HepG2 (cell line): ENCODE measurements around the gene CFAP97. TPM values are rescaled to one million over a fixed set of nuclear protein-coding genes. Genes with fewer than 3 reads are reported as not detected.

Experiments
- ATAC-seq: fragments of 200-7000 bp; cut with Tn5 transposase; 3 replicates; pipeline ENCODE4 v1.9.1; 2020; ENCODE audit warnings: mild to moderate bottlenecking, moderate library complexity
- BruUV-seq: library from RNA; stranded (reverse); fragments of 400-500 nt; replicated peaks from 2 replicates; lab custom pipeline; 2021; lab: Mats Ljungman, UMichigan
- CTCF ChIA-PET: fragments of 300-600 bp; formaldehyde crosslinking; extraction: SDS; loops from one replicate; lab custom pipeline; 2021; ENCODE audit warnings: low total read pairs, inconsistent platforms, low intra/inter-chr PET ratio; lab: Yijun Ruan, JAX
- POLR2A ChIA-PET: fragments of 350-600 bp; sonication (Branson Sonifier 250); formaldehyde crosslinking; loops from one replicate; lab custom pipeline; 2020; ENCODE audit warnings: antibody characterized with exemption, inconsistent platforms; lab: Yijun Ruan, JAX
- DNase-seq: peaks from one replicate; pipeline ENCODE4 v3.0.0-alpha.2; 2015; ENCODE audit warnings: low spot score
- FAIRE-seq: peaks from 3 replicates; lab custom pipeline; 2011; peaks lifted over from hg19 to GRCh38; lab: Jason Lieb, UNC
- H2AFZ ChIP-seq: one replicate; pipeline ENCODE4 v1.6.1; 2011; ENCODE audit warnings: low read length, inconsistent platforms
- H3K27ac ChIP-seq: fragments of 300-600 bp; 3 replicates; pipeline ENCODE4 v1.8.0; 2011; ENCODE audit warnings: mixed run types, mild to moderate bottlenecking, mixed read lengths, low read length, inconsistent platforms; ENCODE audit not compliant: insufficient read depth; ENCODE audit errors: extremely low read length
- H3K27me3 ChIP-seq, 2 experiments: fragments of 200-600 bp in 1 of 2; 2 replicates in 1 of 2; 3 replicates in 1 of 2; pipeline versions ENCODE4 v1.6.0 to v1.8.0; 2011; ENCODE audit warnings: low read length in 2 of 2, mild to moderate bottlenecking in 2 of 2, moderate library complexity in 2 of 2, inconsistent platforms in 1 of 2; ENCODE audit not compliant: insufficient read depth in 2 of 2, control insufficient read depth in 1 of 2
- H3K36me3 ChIP-seq, 2 experiments: fragments of 200-600 bp in 1 of 2; replicated peaks in 1 of 2; 2 replicates in 1 of 2; 3 replicates in 1 of 2; pipeline versions ENCODE4 v1.5.1 to v1.8.0; 2011; ENCODE audit warnings: low read length in 2 of 2, inconsistent platforms in 1 of 2; ENCODE audit not compliant: insufficient read depth in 2 of 2, control insufficient read depth in 1 of 2
- H3K4me1 ChIP-seq: 2 replicates; pipeline ENCODE4 v1.5.1; 2012; ENCODE audit warnings: low read length, inconsistent platforms; ENCODE audit not compliant: insufficient read depth
- H3K4me2 ChIP-seq: 2 replicates; pipeline ENCODE4 v1.6.0; 2011; ENCODE audit warnings: low read depth, low read length, inconsistent platforms
- H3K4me3 ChIP-seq, 3 experiments: fragments of 200-600 bp in 1 of 3; sonication (generic), shearing (Covaris generic) in 1 of 3; replicated peaks in 1 of 3; 2 replicates each; pipeline ENCODE4 v1.5.1; 2011 to 2016; ENCODE audit warnings: low read length in 3 of 3, inconsistent platforms in 2 of 3, low read depth in 2 of 3, mild to moderate bottlenecking in 2 of 3, control low read depth in 1 of 3, mixed read lengths in 1 of 3; ENCODE audit not compliant: insufficient read depth in 1 of 3
- H3K79me2 ChIP-seq: one replicate; pipeline ENCODE4 v1.6.1; 2011; ENCODE audit warnings: low read length, inconsistent platforms; ENCODE audit not compliant: insufficient read depth
- H3K9ac ChIP-seq: 2 replicates; pipeline ENCODE4 v1.6.0; 2011; ENCODE audit warnings: mild to moderate bottlenecking, low read depth, low read length, inconsistent platforms; ENCODE audit not compliant: insufficient read depth
- H3K9me3 ChIP-seq: 2 replicates; pipeline ENCODE4 v1.5.1; 2012; ENCODE audit warnings: mild to moderate bottlenecking, low read length
- H4K20me1 ChIP-seq: 2 replicates; pipeline ENCODE4 v1.6.0; 2011; ENCODE audit warnings: inconsistent platforms, mild to moderate bottlenecking, low read length, moderate library complexity; ENCODE audit not compliant: insufficient read depth
- ARHGAP35 ChIP-seq: sonication (generic); formaldehyde crosslinking; IDR thresholded peaks from 2 replicates; pipeline ENCODE4 v1.9.0; 2022; ENCODE audit warnings: mild to moderate bottlenecking, inconsistent platforms, moderate library complexity, missing genetic modification reagents, borderline replicate concordance
- ATF7-NPFF ChIP-seq: sonication (generic); formaldehyde crosslinking; IDR thresholded peaks from 2 replicates; pipeline ENCODE4 v1.8.1; 2023; ENCODE audit warnings: mild to moderate bottlenecking, low read depth, missing genetic modification reagents, moderate library complexity
- EZH2 ChIP-seq: conservative IDR thresholded peaks from 2 replicates; pipeline ENCODE4 v1.6.1; 2012; ENCODE audit warnings: mild to moderate bottlenecking, low read depth, low read length, moderate library complexity
- JUNB ChIP-seq: sonication (generic); formaldehyde crosslinking; IDR thresholded peaks from 2 replicates; pipeline ENCODE4 v1.8.0; 2022; ENCODE audit warnings: missing genetic modification reagents, mild to moderate bottlenecking, borderline replicate concordance
- SMAD9 ChIP-seq: sonication (generic); formaldehyde crosslinking; IDR thresholded peaks from 2 replicates; pipeline ENCODE4 v1.5.1; 2020; ENCODE audit warnings: mild to moderate bottlenecking, missing genetic modification reagents
- SP1 ChIP-seq, 2 experiments: fragments of 450-650 bp in 1 of 2; sonication (generic) in 1 of 2; formaldehyde crosslinking in 1 of 2; IDR thresholded peaks; 2 replicates each; pipeline versions ENCODE4 v1.4.0 to v1.6.1; 2016 to 2020; ENCODE audit warnings: missing genetic modification reagents in 1 of 2
- SP4 ChIP-seq: sonication (generic); formaldehyde crosslinking; IDR thresholded peaks from 2 replicates; pipeline ENCODE4 v1.8.1; 2023; ENCODE audit warnings: mild to moderate bottlenecking, missing genetic modification reagents
- ZNF230 ChIP-seq: sonication (generic); formaldehyde crosslinking; IDR thresholded peaks from 2 replicates; pipeline ENCODE4 v1.4.0; 2020; ENCODE audit warnings: mild to moderate bottlenecking, missing genetic modification reagents
- ZNF232 ChIP-seq: sonication (generic); formaldehyde crosslinking; IDR thresholded peaks from 2 replicates; pipeline ENCODE4 v1.4.0; 2020; ENCODE audit warnings: missing genetic modification reagents, borderline replicate concordance
- ZNF264 ChIP-seq: sonication (generic); formaldehyde crosslinking; IDR thresholded peaks from 2 replicates; pipeline ENCODE4 v1.4.0; 2020; ENCODE audit warnings: missing genetic modification reagents
- ZNF790 ChIP-seq: sonication (generic); formaldehyde crosslinking; IDR thresholded peaks from 2 replicates; pipeline ENCODE4 v1.8.0; 2022; ENCODE audit warnings: missing genetic modification reagents, mild to moderate bottlenecking, borderline replicate concordance
- ZSCAN31 ChIP-seq: sonication (generic); formaldehyde crosslinking; IDR thresholded peaks from 2 replicates; pipeline ENCODE4 v1.5.0; 2020; ENCODE audit warnings: low read depth, mild to moderate bottlenecking, missing genetic modification reagents
- WGBS: methylation state at CpG from one replicate; pipeline ENCODE4 v1.1.6; 2017; ENCODE audit warnings: low lambda C conversion rate; 5-methylcytosine and 5-hydroxymethylcytosine counted together
- in situ Hi-C: cut with HindIII; loops from 2 replicates; pipeline ENCODE4 v1.10.0; 2017; ENCODE audit warnings: low pct_unique_long_range_greater_than_20kb; ENCODE audit not compliant: extremely low pct_ligation_motif_present
- intact Hi-C: fragments of 100-400 bp; cut with micrococcal nuclease; formaldehyde crosslinking; loops from one replicate; pipeline ENCODE4 v1.10.0; 2022; ENCODE audit not compliant: unreplicated experiment
- polyA plus RNA-seq, 8 experiments: library from polyadenylated mRNA; depleted of rRNA in 3 of 8; stranded (reverse) in 7 of 8; unstranded in 1 of 8; fragments of >200 nt; fragmentation: Illumina TruSeq in 4 of 8; extraction: Trizol in 4 of 8; gene quantifications; 2 replicates each; pipeline versions ENCODE4 v1.2.1 to v1.2.3, GENCODE V29; 2011 to 2016; ENCODE audit warnings: low read depth in 4 of 8, missing spikeins in 1 of 8, mixed read lengths in 1 of 8; ENCODE audit not compliant: insufficient read depth in 1 of 8
- total RNA-seq, 5 experiments: library from RNA; depleted of rRNA; stranded (reverse); fragments of >200 nt; fragmentation: Illumina TruSeq; extraction: Trizol; gene quantifications; 2 replicates each; pipeline ENCODE4 v1.2.3, GENCODE V29; 2016; ENCODE audit warnings: low read depth in 1 of 5
- TF ChIP-seq, protein P1 (sequence below): sonication (generic); formaldehyde crosslinking; IDR thresholded peaks from 2 replicates; pipeline ENCODE4 v1.5.0; 2020; ENCODE audit warnings: mild to moderate bottlenecking, missing genetic modification reagents, borderline replicate concordance
- TF ChIP-seq, protein P2 (sequence below): sonication (generic); formaldehyde crosslinking; IDR thresholded peaks from 2 replicates; pipeline ENCODE4 v1.5.0; 2020; ENCODE audit warnings: missing genetic modification reagents
- TF ChIP-seq, protein P3 (sequence below): sonication (generic); formaldehyde crosslinking; IDR thresholded peaks from 2 replicates; pipeline ENCODE4 v1.5.0; 2020; ENCODE audit warnings: mild to moderate bottlenecking, low read depth, missing genetic modification reagents, borderline replicate concordance

The CFAP97 gene
- total and polyA plus RNA-seq, 2 of the 13 experiments (the other 11 are each of a cell fraction or from before 2014, with no cell fraction given), result 32.1 to 44.4 TPM

DNA sequence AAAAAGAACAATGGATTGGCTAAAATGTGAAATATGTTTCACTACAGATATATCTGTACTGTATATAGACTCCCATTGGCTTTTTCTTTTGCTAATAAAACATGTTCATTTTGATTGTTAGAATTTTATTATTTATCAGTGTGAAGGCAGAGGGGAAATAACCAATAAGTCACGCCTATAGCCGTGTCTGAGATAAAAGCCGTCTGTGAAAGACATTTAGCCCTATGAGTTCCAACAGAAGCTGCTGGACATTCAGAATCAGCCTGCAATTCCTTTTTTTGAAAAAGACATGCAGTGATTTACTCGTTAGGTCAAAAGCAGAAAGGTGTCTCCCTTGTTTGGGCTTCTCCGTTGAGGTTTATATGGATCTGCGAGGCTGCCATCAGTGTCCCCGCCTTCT is 84.9 kb downstream of the CFAP97 start:
- no peaks in the 10 kb centered on the region for H3K36me3 ChIP-seq
- no peak for ATAC-seq
- H3K4me1 ChIP-seq, result peaks cover 8% of the 10 kb centered on the region; the same call in 1 of the 2 replicates
- no peak for FAIRE-seq
- ChIA-PET POLR2A (no interaction called here), CTCF (no interaction called here)
- no TSS peak for BruUV-seq
- H3K79me2 ChIP-seq, result no peaks in the 10 kb centered on the region
- H3K27ac ChIP-seq, result no peak overlapping the region
- intact Hi-C loops, result no loop called here
- no peak overlapping the region for H2AFZ ChIP-seq
- no peaks in the 10 kb centered on the region for H3K9me3 ChIP-seq
- WGBS, result 60% methylated on average over 7 of the region's 7 CpGs
- no peak overlapping the region for H3K4me2 ChIP-seq
- no peak overlapping the region for H3K9ac ChIP-seq
- H4K20me1 ChIP-seq, result no peaks in the 10 kb centered on the region
- H3K4me3 ChIP-seq, result no peak overlapping the region
- DNase-seq, result no peak
- H3K27me3 ChIP-seq, result peaks cover 0 to 11% of the 10 kb centered on the region in 2 experiments; a peak in 2 of 5 replicates
- in situ Hi-C loops, result no loop called here
- TF ChIP-seq ZNF790 (CRISPR knock-in tag) (no peak), ZNF230 (CRISPR knock-in tag) (no peak), JUNB (no peak), ZNF264 (CRISPR knock-in tag) (no peak), SP1 (IDR thresholded peaks at IDR 0.05) (no peak), SP1 (CRISPR knock-in tag; IDR thresholded peaks at IDR 0.05) (no peak), ZSCAN31 (CRISPR knock-in tag) (no peak), SP4 (CRISPR knock-in tag) (no peak), ATF7-NPFF (no peak), ARHGAP35 (no peak), SMAD9 (CRISPR knock-in tag) (no peak), EZH2 (no peak), ZNF232 (CRISPR knock-in tag) (no peak)
- TF ChIP-seq, protein P1, sequence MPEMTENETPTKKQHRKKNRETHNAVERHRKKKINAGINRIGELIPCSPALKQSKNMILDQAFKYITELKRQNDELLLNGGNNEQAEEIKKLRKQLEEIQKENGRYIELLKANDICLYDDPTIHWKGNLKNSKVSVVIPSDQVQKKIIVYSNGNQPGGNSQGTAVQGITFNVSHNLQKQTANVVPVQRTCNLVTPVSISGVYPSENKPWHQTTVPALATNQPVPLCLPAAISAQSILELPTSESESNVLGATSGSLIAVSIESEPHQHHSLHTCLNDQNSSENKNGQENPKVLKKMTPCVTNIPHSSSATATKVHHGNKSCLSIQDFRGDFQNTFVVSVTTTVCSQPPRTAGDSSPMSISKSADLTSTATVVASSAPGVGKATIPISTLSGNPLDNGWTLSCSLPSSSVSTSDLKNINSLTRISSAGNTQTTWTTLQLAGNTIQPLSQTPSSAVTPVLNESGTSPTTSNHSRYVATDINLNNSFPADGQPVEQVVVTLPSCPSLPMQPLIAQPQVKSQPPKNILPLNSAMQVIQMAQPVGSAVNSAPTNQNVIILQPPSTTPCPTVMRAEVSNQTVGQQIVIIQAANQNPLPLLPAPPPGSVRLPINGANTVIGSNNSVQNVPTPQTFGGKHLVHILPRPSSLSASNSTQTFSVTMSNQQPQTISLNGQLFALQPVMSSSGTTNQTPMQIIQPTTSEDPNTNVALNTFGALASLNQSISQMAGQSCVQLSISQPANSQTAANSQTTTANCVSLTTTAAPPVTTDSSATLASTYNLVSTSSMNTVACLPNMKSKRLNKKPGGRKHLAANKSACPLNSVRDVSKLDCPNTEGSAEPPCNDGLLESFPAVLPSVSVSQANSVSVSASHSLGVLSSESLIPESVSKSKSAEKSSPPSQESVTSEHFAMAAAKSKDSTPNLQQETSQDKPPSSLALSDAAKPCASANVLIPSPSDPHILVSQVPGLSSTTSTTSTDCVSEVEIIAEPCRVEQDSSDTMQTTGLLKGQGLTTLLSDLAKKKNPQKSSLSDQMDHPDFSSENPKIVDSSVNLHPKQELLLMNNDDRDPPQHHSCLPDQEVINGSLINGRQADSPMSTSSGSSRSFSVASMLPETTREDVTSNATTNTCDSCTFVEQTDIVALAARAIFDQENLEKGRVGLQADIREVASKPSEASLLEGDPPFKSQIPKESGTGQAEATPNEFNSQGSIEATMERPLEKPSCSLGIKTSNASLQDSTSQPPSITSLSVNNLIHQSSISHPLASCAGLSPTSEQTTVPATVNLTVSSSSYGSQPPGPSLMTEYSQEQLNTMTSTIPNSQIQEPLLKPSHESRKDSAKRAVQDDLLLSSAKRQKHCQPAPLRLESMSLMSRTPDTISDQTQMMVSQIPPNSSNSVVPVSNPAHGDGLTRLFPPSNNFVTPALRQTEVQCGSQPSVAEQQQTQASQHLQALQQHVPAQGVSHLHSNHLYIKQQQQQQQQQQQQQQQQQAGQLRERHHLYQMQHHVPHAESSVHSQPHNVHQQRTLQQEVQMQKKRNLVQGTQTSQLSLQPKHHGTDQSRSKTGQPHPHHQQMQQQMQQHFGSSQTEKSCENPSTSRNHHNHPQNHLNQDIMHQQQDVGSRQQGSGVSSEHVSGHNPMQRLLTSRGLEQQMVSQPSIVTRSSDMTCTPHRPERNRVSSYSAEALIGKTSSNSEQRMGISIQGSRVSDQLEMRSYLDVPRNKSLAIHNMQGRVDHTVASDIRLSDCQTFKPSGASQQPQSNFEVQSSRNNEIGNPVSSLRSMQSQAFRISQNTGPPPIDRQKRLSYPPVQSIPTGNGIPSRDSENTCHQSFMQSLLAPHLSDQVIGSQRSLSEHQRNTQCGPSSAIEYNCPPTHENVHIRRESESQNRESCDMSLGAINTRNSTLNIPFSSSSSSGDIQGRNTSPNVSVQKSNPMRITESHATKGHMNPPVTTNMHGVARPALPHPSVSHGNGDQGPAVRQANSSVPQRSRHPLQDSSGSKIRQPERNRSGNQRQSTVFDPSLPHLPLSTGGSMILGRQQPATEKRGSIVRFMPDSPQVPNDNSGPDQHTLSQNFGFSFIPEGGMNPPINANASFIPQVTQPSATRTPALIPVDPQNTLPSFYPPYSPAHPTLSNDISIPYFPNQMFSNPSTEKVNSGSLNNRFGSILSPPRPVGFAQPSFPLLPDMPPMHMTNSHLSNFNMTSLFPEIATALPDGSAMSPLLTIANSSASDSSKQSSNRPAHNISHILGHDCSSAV (CRISPR knock-in tag), result no peak
- TF ChIP-seq, protein P2, sequence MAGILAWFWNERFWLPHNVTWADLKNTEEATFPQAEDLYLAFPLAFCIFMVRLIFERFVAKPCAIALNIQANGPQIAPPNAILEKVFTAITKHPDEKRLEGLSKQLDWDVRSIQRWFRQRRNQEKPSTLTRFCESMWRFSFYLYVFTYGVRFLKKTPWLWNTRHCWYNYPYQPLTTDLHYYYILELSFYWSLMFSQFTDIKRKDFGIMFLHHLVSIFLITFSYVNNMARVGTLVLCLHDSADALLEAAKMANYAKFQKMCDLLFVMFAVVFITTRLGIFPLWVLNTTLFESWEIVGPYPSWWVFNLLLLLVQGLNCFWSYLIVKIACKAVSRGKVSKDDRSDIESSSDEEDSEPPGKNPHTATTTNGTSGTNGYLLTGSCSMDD (CRISPR knock-in tag), result no peak
- TF ChIP-seq, protein P3, sequence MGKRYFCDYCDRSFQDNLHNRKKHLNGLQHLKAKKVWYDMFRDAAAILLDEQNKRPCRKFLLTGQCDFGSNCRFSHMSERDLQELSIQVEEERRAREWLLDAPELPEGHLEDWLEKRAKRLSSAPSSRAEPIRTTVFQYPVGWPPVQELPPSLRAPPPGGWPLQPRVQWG (CRISPR knock-in tag), result no peak
